GM19395 (cell line): ENCODE results near the gene AATK.

Source experiments
- ATAC-seq: cut with Tn5 transposase; IDR thresholded peaks from one replicate; pipeline ENCODE4 v1.9.1; 2021; ENCODE audit warnings: mild to moderate bottlenecking, moderate library complexity; ENCODE audit not compliant: unreplicated experiment

Gene AATK

DNA sequence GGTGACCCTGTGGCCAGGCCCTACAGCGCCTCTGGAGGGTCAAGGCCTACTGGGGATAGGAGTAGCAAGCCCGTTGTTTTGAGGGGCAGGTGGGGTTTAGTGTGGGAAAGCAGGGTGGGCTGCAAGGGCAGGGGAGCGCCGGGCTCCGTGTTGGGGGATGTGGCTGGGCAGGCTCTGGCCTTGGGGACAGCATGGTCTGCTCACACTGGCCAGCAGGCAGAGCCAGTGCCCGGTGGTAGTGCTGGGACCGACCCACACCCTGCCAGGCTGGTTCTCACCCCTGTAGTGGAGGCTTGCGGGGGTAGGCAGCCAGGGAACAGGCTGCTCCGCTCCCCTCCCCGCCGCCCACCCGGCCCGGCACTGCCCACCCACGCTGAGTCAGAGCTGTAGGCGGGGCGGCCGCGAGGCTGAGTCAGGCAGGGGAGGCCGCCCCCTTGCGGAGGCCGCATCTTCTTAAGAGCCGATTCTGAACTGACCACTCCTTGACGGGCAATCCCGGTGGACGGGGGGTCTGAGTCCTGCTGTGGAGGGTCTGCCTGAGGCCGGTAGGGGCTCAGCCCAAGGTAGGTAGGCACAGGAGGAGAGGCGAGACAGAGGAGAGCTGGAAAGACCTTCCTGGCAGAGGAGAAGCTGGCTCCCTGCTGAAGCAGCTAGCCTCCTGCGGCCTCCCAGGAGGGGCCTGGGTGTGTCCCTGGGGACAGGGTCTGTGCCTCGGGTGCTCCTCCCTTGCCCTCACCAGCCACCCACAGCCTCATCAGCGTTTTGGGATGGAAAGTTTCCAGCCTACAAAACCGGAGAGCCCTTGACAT is 68.7 kb downstream of the AATK start:
- ATAC-seq: no peak

DNA sequence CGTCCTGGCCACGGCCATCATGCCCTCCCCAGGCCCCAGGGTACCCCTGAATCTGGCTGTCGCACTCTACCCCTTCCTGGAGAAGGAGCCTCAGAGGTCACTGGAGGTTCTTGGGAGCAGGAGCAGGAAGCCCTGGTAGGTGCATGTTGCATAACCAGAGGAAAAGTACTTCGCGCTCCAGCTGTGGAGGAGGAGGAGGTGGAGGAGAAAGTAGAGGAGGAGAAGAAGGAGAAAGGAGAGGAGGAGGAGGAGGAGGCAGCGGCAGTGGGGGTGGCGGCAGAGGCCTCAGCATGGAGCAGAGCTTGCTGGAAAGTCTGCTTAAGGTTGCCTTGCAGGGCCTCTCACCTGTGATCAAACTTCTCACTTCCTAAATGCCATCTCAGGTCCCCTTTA is 69.3 kb downstream of the AATK start:
- ATAC-seq: no peak

DNA sequence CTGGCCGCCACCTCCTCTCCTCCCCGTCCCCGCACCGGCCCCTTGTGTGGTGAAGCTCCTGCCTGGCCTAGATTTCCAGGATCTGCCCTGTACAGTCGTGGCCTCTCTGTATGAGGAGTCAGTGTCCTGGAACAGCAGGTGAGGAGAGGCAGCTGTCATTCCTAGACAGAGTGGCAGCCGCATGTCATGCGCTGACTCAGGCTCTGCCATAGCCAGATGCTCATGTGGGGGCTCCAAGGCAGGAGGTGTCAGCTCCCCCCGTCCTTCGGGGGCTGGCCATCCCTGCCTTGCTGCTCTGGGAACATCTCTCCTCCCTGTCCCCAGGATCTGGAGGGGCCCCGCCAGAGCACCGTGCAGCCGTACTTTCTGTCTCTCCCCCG is 70.6 kb downstream of the AATK start:
- ATAC-seq: no peak

DNA sequence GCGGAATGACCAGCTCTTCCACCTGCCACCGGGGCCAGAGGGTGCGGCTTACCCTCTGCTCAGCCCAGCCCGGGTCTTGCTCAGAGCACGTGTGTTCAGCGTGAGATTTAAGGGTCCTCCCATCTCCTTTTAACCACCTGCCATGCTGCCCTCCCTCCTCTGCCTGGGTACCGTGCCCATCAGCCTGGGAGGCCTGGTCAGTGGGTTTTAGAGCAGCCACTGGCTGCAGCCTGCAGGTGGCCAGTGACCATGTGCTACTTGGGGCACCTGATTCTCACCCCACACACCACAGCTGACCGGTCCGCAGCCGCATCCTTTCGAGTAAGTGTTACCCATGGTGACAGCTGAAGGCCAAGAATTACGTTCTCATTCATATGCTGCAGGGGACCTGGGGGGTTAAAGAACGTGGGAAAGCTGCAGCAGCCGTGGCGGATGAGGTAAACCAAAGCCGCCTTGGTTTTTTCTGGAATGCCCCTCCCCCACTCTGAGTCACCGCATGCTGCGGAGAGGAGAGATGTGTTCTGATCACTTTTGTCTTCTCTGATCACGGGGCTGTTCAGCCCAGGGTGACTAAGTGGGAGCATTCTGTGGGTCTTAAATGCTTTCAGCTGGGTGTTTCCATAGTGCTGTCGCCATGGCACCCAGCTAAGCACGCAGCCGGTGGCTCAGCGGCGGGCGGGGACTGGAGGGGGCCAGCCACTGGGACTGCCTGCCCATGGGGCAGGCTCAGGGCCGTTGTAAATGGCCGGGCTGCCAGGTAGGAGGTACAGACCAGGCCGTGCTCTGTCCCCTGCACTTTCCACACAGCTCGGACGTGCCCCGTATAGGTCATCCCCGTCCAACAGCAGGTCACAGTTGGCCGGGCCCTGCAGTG is 71.3 kb downstream of the AATK start:
- no peak for ATAC-seq

DNA sequence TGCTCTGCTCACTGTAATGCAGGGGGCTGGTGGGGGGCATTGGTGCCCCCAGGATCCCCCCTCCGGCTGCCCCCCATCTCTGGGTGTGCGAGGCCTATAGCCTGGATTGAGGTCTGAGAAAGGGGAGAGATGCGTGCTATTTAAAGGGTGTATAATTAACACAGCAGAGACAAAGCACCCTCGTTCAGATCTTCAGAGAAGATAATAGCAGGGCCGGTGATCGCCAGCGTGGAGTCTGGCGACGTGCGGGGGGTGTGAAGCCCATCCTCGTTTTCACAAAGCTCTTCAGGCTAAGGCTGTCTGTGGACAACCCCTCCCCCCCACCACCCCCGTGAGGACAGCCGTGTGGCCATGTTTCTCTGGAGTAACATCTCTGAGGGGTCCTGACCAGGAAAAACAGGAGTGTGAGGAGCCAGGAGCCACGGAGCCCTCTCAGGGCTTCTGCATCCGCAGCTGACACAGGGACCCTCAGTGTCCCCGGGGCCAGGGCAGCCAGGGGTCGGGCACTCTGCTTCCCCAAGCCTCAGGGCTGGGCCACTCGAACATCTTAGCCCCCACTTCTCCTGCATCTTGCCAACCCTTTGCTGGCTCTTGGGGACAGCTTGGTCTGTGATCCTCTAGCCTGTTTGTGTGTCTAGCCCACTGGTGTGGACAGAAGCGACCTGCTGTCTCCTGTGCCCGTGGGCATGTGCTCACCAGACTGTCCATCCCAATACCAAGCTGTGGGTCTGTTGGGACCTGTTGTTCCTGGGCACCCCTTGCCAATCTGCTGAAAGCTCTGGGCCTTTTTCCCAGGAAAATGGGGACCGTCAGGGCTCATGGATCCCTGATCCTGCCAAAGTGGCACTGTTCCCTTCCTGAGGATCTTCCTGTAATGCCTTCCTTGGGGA is 72.2 kb downstream of the AATK start:
- ATAC-seq: no peak

DNA sequence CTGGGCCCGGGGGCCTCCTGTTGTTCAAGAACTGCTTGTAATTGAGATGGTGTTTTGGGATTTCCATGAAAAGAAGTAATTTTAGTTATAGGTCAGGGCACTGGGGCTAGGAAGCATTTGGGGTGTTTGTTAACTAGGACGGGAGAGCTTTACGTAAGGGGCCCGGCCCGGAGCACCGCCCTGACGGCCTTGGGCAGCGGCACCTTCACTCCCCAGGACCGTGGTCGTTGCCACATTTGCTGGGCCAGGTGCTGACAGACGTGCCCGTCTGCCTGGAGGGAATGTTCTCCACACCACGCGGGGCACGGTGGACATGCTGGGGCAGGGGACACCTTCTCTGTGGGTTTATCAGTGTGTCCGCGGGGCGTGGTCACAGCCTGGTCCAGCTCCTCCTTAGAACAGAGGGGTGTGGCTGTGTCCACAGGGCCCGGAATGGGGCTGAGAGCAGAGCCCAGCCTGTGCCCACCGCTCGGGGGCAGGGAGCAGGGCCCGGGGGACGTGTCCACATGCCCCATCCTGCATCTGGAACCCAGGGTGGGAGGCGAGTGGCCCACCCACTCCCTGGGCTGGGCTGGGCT is 73.4 kb downstream of the AATK start:
- ATAC-seq: no peak

DNA sequence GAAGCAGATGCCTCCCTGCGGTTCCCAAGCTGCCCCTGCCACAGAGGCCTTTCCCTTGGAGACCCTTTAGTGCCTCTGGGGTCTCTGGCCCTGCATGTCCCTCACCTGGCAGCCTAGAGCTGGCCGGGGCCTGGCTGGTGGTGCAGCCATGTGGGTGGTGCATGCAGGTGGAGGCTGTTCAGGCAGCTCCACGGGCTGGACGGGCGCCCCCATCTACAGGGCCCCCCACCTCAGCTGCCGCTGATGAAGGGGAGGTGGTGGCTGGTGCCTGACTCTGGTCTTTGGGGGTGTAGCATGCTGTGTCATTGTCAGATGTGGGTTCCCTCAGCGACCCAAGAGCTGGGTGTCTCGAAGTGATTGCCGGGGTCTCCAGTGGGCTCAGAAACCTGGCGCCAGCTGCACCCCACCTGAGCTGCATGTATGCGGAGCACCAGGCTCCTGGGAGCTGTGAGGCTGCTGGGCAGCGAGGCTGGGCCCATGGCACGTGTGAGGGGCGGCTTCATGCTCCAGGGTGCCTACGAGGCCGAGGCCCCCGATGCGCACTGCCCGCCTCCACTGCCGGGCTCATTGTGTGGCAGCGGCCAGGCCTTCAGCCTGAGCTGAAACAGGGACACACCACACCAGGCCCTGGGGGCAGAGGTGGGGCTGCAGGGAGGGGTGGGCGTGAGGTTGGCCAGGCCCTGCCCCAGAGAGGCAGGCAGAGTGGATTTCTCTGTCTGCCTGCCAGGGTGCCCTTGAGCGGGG is 74.1 kb downstream of the AATK start:
- ATAC-seq: no peak

DNA sequence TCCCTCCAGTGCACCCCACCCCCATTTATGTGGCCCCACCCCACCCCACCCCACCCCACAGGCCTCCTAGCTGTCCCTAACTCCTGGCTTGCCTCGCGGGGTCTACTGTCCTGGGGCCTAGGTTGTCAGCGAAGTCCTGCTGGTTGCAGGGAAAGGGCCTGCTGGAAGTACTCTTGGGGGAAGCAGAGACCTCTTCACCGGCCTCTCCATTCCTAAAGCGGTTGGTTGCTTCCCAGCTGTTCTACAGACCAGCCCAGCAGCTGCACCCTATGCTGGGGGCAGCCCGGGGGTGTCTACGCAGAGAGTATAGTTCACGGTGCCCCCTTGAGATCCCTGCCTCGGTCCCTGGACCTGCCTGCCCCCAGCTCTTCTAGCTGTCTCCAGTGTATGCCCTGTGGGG is 74.9 kb downstream of the AATK start:
- ATAC-seq: no peak

DNA sequence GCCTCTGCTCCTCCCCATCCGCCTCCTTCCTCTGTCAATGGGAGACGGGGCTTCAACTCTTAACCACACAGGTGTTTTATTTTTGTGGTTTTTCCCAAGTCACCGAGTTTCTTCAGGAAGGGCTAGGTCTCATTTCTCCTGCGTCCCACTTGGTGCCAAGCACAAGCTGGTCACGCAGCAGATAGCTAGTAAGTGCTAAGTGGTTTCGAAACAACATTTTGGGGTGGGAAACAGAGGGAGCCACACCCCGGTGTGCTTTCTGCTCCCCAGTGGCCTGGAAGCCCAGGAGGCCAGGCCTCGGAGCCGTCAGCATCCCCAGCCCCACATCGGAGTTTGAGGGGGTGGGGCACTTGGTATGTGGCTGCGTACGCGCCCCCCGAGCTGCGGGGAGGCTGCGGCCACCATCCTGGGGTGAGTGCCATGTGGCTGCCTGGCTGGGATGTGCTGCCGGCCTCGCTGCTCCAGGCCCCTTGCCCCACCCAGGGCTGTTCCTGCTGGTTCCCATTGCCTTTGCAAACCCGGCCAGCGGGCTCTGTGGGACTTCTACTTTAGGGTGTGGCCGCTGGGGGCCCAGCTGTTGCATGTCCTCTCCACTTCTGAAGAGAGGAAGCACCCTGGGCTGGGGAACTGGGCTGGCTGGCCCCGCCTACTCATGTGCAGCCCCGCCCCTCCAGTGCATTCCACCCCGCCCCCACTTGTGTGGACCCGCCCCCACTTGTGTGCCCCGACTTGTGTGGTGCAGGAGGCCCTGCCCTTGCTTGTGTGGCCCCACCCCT is 75.5 kb downstream of the AATK start:
- ATAC-seq: no peak

DNA sequence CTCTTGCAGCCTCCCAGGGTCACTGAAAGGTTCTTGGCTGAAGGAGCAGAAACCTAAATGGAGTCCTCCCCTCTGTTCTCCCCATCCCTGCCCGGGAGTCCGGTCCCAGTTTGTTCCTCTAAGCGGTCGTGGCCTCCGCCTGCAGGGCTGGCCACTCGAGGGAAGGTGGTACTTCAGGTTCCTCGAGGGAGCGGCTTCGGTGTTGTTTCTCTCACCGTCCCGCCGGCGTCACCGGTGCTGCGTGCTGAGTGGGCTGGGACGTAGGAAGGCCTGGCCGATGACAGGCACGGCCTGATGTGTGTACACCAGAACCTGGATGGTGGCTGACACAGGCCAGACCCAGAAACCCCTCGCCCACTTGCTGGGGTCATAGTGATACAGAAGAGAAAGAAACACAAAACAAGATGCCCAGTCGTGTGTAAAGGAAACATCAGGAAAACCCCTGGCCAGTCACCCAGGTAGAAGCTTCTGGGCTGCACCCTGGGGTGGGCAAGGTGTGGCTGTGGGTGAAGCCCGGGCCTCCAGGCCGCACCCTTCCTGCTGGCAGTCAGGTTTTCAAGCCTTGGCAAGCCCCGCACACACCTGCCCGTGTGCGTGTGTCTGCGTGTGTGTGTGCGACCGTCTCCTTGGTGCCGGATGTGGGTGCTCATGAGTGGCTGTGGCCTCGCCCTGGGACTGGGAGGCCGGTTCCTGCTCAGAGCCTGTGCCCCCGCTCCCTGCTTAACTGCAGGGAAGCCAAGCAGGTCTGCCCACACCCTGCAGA is 79.1 kb downstream of the AATK start:
- no peak for ATAC-seq

DNA sequence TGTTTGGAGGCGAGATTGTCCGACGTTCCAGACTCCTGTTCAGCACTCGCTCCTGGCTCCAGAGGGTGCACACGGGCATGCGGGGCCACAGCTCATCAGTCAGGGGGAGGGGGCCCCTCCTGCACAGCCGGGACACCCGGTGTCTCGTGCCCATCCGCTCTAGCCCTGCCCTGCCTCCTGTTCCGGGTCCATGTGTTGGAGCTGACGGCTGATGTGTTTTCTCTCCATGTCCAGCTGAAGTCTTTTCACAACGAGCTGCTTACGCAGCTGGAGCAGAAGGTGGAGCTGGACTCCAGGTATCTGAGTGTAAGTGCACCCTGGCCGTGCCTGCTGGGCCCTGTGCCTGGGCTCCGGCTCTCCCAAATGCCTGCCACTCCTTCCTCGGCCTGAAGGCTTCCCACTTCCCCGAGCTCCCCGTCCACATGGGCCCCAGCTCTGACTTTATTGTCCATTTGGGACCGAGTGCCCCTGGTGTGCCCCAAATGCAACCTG is 80.6 kb downstream of the AATK start:
- no peak for ATAC-seq

DNA sequence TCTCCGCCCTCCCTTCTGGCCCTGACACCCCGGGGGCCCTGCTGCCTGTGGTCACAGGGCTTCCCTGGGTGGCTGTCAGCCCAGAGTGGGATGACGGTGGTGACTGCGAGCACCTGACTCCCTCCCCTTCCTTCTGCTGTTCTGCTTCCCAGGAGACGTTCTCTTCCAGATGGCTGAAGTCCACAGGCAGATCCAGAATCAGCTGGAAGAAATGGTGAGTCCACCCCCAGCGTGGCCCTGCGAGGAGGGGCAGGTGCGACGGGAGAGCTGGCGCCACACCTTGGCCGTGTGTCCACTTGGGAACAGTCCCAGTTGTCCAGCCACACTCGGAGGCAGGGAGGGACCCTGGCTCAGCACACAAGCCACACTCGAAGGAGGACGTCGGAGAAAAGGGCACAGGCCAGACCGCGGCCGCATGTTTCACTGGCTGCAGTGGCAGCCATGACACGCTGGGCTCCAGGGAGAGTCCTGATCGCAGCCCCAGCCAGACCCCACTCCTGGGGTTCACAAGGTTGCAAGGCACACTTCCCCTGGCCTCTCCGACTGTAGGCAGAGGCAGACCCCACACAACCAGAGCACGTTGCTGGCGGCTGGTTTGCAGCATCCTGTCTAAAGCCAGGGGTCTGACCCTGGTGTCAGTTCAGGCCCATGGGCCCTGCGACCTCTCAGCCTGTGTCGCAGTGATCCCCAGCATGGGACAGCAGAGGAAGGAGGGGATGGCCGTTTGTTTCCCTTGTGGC is 81.2 kb downstream of the AATK start:
- ATAC-seq: no peak

DNA sequence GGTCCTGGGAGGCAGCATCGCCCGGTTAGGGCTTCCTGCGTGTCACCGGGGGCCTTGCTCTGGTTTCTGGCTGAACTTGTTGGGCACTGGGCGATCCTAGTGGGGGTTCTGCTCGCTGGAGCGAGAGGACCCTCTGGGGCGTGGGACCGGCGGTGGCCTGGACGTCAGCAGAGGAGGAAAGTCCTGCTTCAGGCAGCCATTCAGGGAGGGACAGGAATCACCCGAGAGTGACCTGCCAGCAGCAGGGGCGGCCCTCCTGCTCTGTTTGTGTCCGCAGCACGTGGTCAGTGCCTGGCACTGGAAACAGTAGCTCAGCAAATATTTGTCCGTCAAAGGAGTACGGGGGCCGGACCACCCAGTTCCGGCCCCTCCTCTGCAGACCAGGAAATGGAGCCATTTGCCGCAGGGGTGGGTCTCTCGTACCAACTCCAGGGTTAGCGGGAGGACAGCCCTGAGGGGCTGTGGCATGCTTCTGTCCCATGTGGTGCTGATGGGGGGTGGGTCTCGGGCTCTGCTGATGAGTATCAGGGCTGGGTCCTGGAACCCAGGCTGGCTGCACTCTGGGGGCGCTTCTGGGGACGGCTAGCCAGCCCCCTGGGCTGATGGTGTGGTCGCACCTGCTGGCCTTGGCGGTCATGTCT is 82.8 kb downstream of the AATK start:
- ATAC-seq: no peak

DNA sequence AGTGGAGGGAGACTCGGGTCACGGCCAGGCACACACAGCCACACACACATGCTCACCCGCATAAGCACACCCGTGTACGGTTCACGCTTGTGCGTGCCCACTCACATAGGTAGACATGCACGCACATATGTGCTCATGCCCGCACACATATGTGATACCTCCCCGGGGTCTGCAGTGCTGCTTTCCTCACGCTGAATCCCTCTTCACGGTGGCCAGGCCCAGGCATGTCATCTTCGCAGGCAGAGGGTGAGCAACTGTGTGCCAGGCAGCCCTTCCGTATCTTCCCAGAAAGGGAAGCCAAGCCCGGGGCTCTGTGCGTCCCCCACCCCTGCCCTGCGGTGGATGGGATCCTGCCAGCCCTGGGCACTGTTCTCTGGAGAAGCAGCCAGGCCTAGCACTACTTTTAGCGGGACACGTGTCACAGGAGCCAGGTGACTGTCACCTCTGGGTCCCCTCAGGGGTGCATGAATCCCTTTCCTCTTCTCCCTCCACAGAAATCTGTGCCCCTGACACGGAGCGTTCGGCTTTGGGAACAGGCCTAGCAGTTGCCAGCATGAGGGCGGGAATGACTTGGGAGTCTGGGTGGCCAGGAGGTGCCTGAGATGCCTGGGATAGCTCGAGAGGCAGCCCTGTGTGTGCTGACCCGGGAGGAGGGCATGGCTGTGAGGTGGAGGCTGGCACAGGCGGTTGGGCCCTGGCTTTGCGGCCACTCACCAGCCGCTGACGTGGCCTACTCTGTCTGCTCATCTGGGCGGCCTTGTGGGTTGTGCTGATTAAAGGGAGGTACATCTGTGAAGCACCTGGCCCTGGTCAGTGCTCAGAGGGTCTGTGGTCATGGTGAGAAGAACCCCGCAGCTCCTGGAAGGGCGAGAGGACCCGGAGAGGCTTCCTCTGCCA is 83.6 kb downstream of the AATK start:
- no peak for ATAC-seq

DNA sequence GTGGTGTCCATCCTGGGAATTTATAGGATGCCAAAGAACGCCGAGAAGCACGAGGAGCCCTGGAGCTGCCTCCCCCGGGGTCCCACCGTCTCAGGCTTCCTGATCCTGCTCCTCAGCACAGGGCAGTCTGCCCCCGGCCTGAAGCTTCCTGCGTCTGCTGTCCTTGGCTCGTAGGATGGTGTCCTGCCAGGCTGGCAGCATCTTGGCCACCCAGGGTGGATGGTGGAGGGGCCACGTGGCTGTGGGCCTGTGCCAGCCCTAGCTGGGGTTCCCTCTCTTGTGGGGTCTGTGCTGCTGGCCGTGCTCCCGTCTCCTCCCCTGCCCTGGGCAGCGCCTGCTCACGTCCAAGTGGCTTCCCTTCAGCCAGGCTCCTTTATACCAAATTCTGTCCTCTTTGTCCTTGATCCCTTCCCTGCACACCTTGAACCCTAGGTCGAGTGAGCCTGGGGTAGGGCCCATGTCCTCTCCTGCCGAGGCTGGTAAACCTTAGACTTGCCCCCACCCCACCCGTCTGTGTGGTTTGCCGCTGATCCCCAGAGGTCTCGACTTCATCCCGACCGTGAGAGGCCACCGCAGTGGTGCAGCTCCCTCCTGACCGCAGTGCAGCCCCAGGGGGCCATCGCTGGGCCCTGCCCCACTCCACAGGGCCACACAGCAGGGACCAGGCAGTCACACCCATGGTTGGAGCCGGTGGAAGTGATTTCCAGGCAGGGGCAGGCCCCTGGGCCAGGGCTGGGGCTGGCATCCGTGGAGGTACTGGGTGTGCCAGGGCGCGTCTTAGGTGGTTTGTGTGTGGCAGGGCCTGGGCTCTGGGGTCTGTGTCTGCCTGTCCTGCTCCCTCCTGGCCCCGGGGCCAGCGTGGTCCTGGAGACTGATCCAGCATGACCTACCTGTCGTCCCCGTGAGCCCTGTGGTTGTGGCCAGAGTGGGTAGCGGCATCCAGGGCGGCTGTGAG is 84.5 kb downstream of the AATK start:
- ATAC-seq: no peak
